K562 (cell line): Measurements from ENCODE around the gene WNT7A. TPM values are rescaled to one million over a fixed set of nuclear protein-coding genes. Genes with fewer than 3 reads are reported as not detected.

Source experiments
- ATAC-seq: fragments of 200-7000 bp; cut with Tn5 transposase; 3 replicates; pipeline ENCODE4 v1.9.1; 2020; ENCODE audit warnings: moderate library complexity
- BruUV-seq: library from RNA; stranded (reverse); fragments of 400-500 nt; replicated peaks from 2 replicates; lab custom pipeline; 2021; lab: Mats Ljungman, UMichigan
- CTCF ChIA-PET: fragments of 300-600 bp; formaldehyde crosslinking; extraction: SDS; loops from one replicate; lab custom pipeline; 2021; ENCODE audit warnings: low intra/inter-chr PET ratio; lab: Yijun Ruan, JAX
- POLR2A ChIA-PET: fragments of 300-600, 350-650 bp; sonication (Branson Sonifier 250); formaldehyde crosslinking; extraction: SDS; loops from one replicate; lab custom pipeline; 2021; ENCODE audit warnings: antibody characterized with exemption, inconsistent platforms; lab: Yijun Ruan, JAX
- DNase-seq, 4 experiments: peaks; one replicate each; pipeline versions ENCODE4 v3.0.0 to v3.0.0-alpha.2; 2011 to 2018; ENCODE audit warnings: low spot score in 3 of 4, mixed read lengths in 3 of 4; ENCODE audit errors: extremely low read depth in 1 of 4
- FAIRE-seq: peaks from 2 replicates; lab custom pipeline; 2011; peaks lifted over from hg19 to GRCh38; lab: Jason Lieb, UNC
- H2AFZ ChIP-seq: 2 replicates; pipeline ENCODE4 v1.6.0; 2011; ENCODE audit warnings: low read depth, low read length, control low read depth, inconsistent platforms
- H3K27ac ChIP-seq: fragments of 200-600 bp; 3 replicates; pipeline ENCODE4 v1.8.0; 2011; ENCODE audit warnings: low read depth, mild to moderate bottlenecking, control low read depth, inconsistent platforms, low read length, moderate library complexity, mixed read lengths; ENCODE audit errors: extremely low read depth
- H3K27me3 ChIP-seq, 2 experiments: fragments of 300-600 bp in 1 of 2; 2 replicates in 1 of 2; 3 replicates in 1 of 2; pipeline versions ENCODE4 v1.6.0 to v1.8.0; 2011; ENCODE audit warnings: inconsistent platforms in 2 of 2, low read length in 2 of 2, mild to moderate bottlenecking in 1 of 2, mixed read lengths in 1 of 2, moderate library complexity in 1 of 2; ENCODE audit not compliant: control insufficient read depth in 2 of 2, insufficient read depth in 2 of 2
- H3K36me3 ChIP-seq: fragments of 300-600 bp; 3 replicates; pipeline ENCODE4 v1.8.0; 2011; ENCODE audit warnings: mild to moderate bottlenecking, low read length, inconsistent platforms; ENCODE audit not compliant: control insufficient read depth, insufficient read depth
- H3K4me1 ChIP-seq, 2 experiments: fragments of 200-600 bp in 1 of 2; replicated peaks in 1 of 2; 2 replicates in 1 of 2; 3 replicates in 1 of 2; pipeline versions ENCODE4 v1.5.1 to v1.8.0; 2011; ENCODE audit warnings: inconsistent platforms in 2 of 2, low read length in 2 of 2, mild to moderate bottlenecking in 1 of 2, mixed read lengths in 1 of 2, moderate library complexity in 1 of 2; ENCODE audit not compliant: control insufficient read depth in 2 of 2, insufficient read depth in 2 of 2
- H3K4me2 ChIP-seq: 2 replicates; pipeline ENCODE4 v1.6.1; 2011; ENCODE audit warnings: low read length, control low read depth, inconsistent platforms, mixed read lengths; ENCODE audit not compliant: insufficient read depth
- H3K4me3 ChIP-seq: fragments of 200-600 bp; sonication (generic), shearing (Covaris generic); 2 replicates; pipeline ENCODE4 v1.5.1; 2016; ENCODE audit warnings: control low read depth, inconsistent platforms
- H3K79me2 ChIP-seq: fragments of 200-600 bp; 3 replicates; pipeline ENCODE4 v1.8.0; 2011; ENCODE audit warnings: low read length, inconsistent platforms; ENCODE audit not compliant: control insufficient read depth, insufficient read depth
- H3K9ac ChIP-seq, 2 experiments: 2 replicates each; pipeline versions ENCODE4 v1.6.0 to v1.6.1; 2011; ENCODE audit warnings: low read depth in 2 of 2, low read length in 2 of 2, control low read depth in 1 of 2, inconsistent platforms in 1 of 2, mild to moderate bottlenecking in 1 of 2, mixed read lengths in 1 of 2; ENCODE audit not compliant: insufficient read depth in 1 of 2
- H3K9me1 ChIP-seq: one replicate; pipeline ENCODE4 v1.6.0; 2011; ENCODE audit warnings: inconsistent platforms, mild to moderate bottlenecking, low read length, moderate library complexity; ENCODE audit not compliant: control insufficient read depth, insufficient read depth
- H3K9me3 ChIP-seq: replicated peaks from 2 replicates; pipeline ENCODE4 v1.5.1; 2011; ENCODE audit warnings: low read depth, low read length, inconsistent platforms; ENCODE audit not compliant: control insufficient read depth, insufficient read depth
- H4K20me1 ChIP-seq: replicated peaks from 2 replicates; pipeline ENCODE4 v1.6.1; 2011; ENCODE audit warnings: low read length, inconsistent platforms, mixed read lengths; ENCODE audit not compliant: control insufficient read depth, insufficient read depth
- MCM2 ChIP-seq: fragments of 450-650 bp; IDR thresholded peaks from 2 replicates; pipeline ENCODE4 v1.6.1; 2017; ENCODE audit warnings: low read depth, mild to moderate bottlenecking
- ZBTB12 ChIP-seq: fragments of 250-450 bp; sonication (Bioruptor Pico); IDR thresholded peaks from 2 replicates; pipeline ENCODE4 v1.4.0; 2020
- ZBTB7A ChIP-seq: IDR thresholded peaks from 2 replicates; pipeline ENCODE4 v1.6.1; 2011; ENCODE audit warnings: low read depth, mild to moderate bottlenecking, low read length, moderate library complexity, borderline replicate concordance; ENCODE audit not compliant: control insufficient read depth
- WGBS: fragments of 100-300 bp; shearing (Covaris generic); methylation state at CpG from one replicate; pipeline ENCODE4 v1.1.6; 2016; ENCODE audit warnings: low coverage, mixed read lengths; ENCODE audit not compliant: insufficient coverage; ENCODE audit errors: missing lambda C conversion rate; 5-methylcytosine and 5-hydroxymethylcytosine counted together
- in situ Hi-C: fragments of 300-500 bp; cut with MboI; formaldehyde crosslinking; loops from 4 replicates; pipeline ENCODE4 v1.15.0; 2018; ENCODE audit warnings: inconsistent platforms, mixed read lengths
- intact Hi-C: fragments of 100-400 bp; cut with micrococcal nuclease; formaldehyde crosslinking; loops from 2 replicates; pipeline ENCODE4 v1.14.2; 2022
- polyA plus RNA-seq, 8 experiments: library from polyadenylated mRNA; depleted of rRNA in 4 of 8; stranded (reverse) in 5 of 8; unstranded in 3 of 8; fragments of >200 nt; fragmentation: Nextera tagmentation in 2 of 8; fragmentation: Illumina TruSeq in 1 of 8; extraction: Ambion mirVana in 2 of 8; extraction: Trizol in 1 of 8; gene quantifications; 2 replicates each; pipeline versions ENCODE4 v1.2.1 to v1.2.3, GENCODE V29; 2011 to 2014; ENCODE audit warnings: inconsistent platforms in 1 of 8, missing spikeins in 1 of 8
- total RNA-seq, 7 experiments: library from RNA; depleted of rRNA in 6 of 7; stranded (reverse); fragments of >200 nt in 6 of 7; fragmentation: Illumina TruSeq in 2 of 7; extraction: Trizol in 2 of 7; gene quantifications; 2 replicates each; pipeline versions ENCODE4 v1.2.1 to v1.2.3, GENCODE V29; 2011 to 2021; ENCODE audit warnings: low replicate concordance in 1 of 7

WNT7A gene
- total and polyA plus RNA-seq, 9 of the 15 experiments (the other 6 are each of a cell fraction or from before 2014, with no cell fraction given) = 0.03 TPM; not detected in 8

DNA sequence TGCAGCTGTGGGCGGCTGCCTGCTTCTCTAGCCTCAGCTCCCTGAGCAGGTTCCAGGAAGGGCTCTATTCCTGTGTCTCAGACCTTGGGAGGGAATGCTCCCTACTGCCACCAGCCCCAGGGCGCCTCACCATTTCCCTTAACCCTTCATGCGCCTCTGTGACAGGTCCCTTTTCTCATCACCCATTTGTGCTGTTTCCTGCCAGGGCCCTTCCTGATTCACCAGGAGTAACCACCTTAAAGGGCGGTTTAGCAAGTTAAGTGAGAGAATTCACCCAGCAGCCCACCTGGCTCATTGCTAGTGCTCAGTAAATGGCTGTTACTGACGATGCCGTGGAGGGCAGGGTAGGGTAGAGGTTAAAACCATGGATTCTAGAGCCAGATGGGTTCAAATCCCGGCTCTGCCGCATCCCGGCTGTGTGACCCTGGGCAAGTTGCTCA lies 87.8 kb downstream of the WNT7A start:
- Histone ChIP-seq H3K9me3 (no peaks in the 10 kb centered on the region), H3K4me2 (no peak overlapping the region), H3K4me3 (no peak overlapping the region), H4K20me1 (peaks cover 11% of the 10 kb centered on the region)
- TF ChIP-seq ZBTB12 (CRISPR knock-in tag) (no peak), MCM2 (no peak), ZBTB7A (no peak)
- TF ChIP-seq, all 486 proteins: peak for 0
- no peaks in the 10 kb centered on the region for H3K79me2 ChIP-seq
- no peaks in the 10 kb centered on the region for H3K36me3 ChIP-seq
- no peaks in the 10 kb centered on the region for H3K9me1 ChIP-seq
- DNase-seq (no peak), FAIRE-seq (no peak), ATAC-seq (no peak)
- H2AFZ ChIP-seq = no peak overlapping the region
- H3K27ac ChIP-seq = no peak overlapping the region
- intact Hi-C loops = no loop called here
- POLR2A ChIA-PET = interaction anchor here (1.1 to 1.3 kb wide), 2 partner anchors 8 to 18 kb away, joined by 4 to 5 read pairs; no protein-coding TSS in a partner anchor
- no TSS peak for BruUV-seq
- peaks cover 0 to 10% of the 10 kb centered on the region in 2 experiments; a peak in 1 of 5 replicates for H3K4me1 ChIP-seq
- H3K9ac ChIP-seq = no peak overlapping the region
- CTCF ChIA-PET = no interaction called here
- in situ Hi-C loops = no loop called here
- 0% methylated on average over 9 of the region's 9 CpGs for WGBS
- H3K27me3 ChIP-seq = peaks cover 61 to 93% of the 10 kb centered on the region in 2 experiments
